HepG2 (cell line): Measurements from ENCODE around the gene SGK1. TPM values are rescaled to one million over a fixed set of nuclear protein-coding genes. Genes with fewer than 3 reads are reported as not detected.

ENCODE experiments used
- ARID5B ChIP-seq: IDR thresholded peaks from 2 replicates; pipeline ENCODE4 v1.4.0; 2020; ENCODE audit warnings: mild to moderate bottlenecking, missing genetic modification reagents
- BCL6 ChIP-seq: IDR thresholded peaks from 2 replicates; pipeline ENCODE4 v1.6.1; 2016; ENCODE audit warnings: missing genetic modification reagents, missing compliant biosample characterization
- CEBPG ChIP-seq: IDR thresholded peaks from 2 replicates; pipeline ENCODE4 v1.6.1; 2016
- FOXP4 ChIP-seq: sonication (generic); formaldehyde crosslinking; IDR thresholded peaks from 2 replicates; pipeline ENCODE4 v1.4.0; 2020; ENCODE audit warnings: missing genetic modification reagents
- GATAD2A ChIP-seq: IDR thresholded peaks from 2 replicates; pipeline ENCODE4 v1.6.1; 2016
- GFI1 ChIP-seq: sonication (generic); formaldehyde crosslinking; IDR thresholded peaks from 2 replicates; pipeline ENCODE4 v1.5.0; 2020; ENCODE audit warnings: missing genetic modification reagents, mild to moderate bottlenecking, borderline replicate concordance
- HMG20A ChIP-seq: IDR thresholded peaks from 2 replicates; pipeline ENCODE4 v1.6.1; 2016; ENCODE audit warnings: borderline replicate concordance
- HOMEZ ChIP-seq: IDR thresholded peaks from 2 replicates; pipeline ENCODE4 v1.6.1; 2016; ENCODE audit warnings: low read depth
- HOXA3 ChIP-seq: sonication (generic); formaldehyde crosslinking; IDR thresholded peaks from 2 replicates; pipeline ENCODE4 v1.5.0; 2020; ENCODE audit warnings: missing genetic modification reagents
- IRF2 ChIP-seq: IDR thresholded peaks from 2 replicates; pipeline ENCODE4 v1.6.1; 2018; ENCODE audit warnings: missing genetic modification reagents, missing compliant biosample characterization
- KAT8 ChIP-seq: IDR thresholded peaks from 2 replicates; pipeline ENCODE4 v1.6.1; 2016; ENCODE audit warnings: missing genetic modification reagents, missing compliant biosample characterization
- PAXIP1 ChIP-seq: sonication (generic); formaldehyde crosslinking; conservative IDR thresholded peaks from 2 replicates; pipeline ENCODE4 v1.4.0; 2020; ENCODE audit warnings: mild to moderate bottlenecking, missing genetic modification reagents, moderate library complexity
- PHF20 ChIP-seq: sonication (generic); formaldehyde crosslinking; IDR thresholded peaks from 2 replicates; pipeline ENCODE4 v1.5.0; 2020; ENCODE audit warnings: mild to moderate bottlenecking, missing genetic modification reagents
- RARA ChIP-seq: IDR thresholded peaks from 2 replicates; pipeline ENCODE4 v1.6.1; 2016; ENCODE audit warnings: missing genetic modification reagents, missing compliant biosample characterization
- SP5 ChIP-seq: IDR thresholded peaks from 2 replicates; pipeline ENCODE4 v1.6.1; 2016; ENCODE audit warnings: low read depth, borderline replicate concordance
- ZMYM4 ChIP-seq: sonication (generic); formaldehyde crosslinking; IDR thresholded peaks from 2 replicates; pipeline ENCODE4 v1.8.1; 2023; ENCODE audit warnings: mild to moderate bottlenecking, missing genetic modification reagents
- ZNF292 ChIP-seq: sonication (generic); formaldehyde crosslinking; IDR thresholded peaks from 2 replicates; pipeline ENCODE4 v1.8.1; 2022; ENCODE audit warnings: mild to moderate bottlenecking, low read depth, missing genetic modification reagents, borderline replicate concordance
- ZNF362 ChIP-seq: sonication (generic); formaldehyde crosslinking; IDR thresholded peaks from 2 replicates; pipeline ENCODE4 v1.4.0; 2020; ENCODE audit warnings: missing genetic modification reagents, mild to moderate bottlenecking, borderline replicate concordance
- ZNF792 ChIP-seq: IDR thresholded peaks from 2 replicates; pipeline ENCODE4 v1.6.1; 2016
- polyA plus RNA-seq, 8 experiments: library from polyadenylated mRNA; depleted of rRNA in 3 of 8; stranded (reverse) in 7 of 8; unstranded in 1 of 8; fragments of >200 nt; fragmentation: Illumina TruSeq in 4 of 8; extraction: Trizol in 4 of 8; gene quantifications; 2 replicates each; pipeline versions ENCODE4 v1.2.1 to v1.2.3, GENCODE V29; 2011 to 2016; ENCODE audit warnings: low read depth in 4 of 8, missing spikeins in 1 of 8, mixed read lengths in 1 of 8; ENCODE audit not compliant: insufficient read depth in 1 of 8
- total RNA-seq, 5 experiments: library from RNA; depleted of rRNA; stranded (reverse); fragments of >200 nt; fragmentation: Illumina TruSeq; extraction: Trizol; gene quantifications; 2 replicates each; pipeline ENCODE4 v1.2.3, GENCODE V29; 2016; ENCODE audit warnings: low read depth in 1 of 5

SGK1 gene
- total and polyA plus RNA-seq, 2 of the 13 experiments (the other 11 are each of a cell fraction or from before 2014, with no cell fraction given) = 56.1 to 56.2 TPM

- TF ChIP-seq ARID5B (CRISPR knock-in tag) (peak; percentile 65; the same call in 1 of the 2 replicates), ZMYM4 (CRISPR knock-in tag) (peak; percentile 70; the same call in 1 of the 2 replicates), BCL6 (CRISPR knock-in tag) (peak; percentile 12; the same call in 1 of the 2 replicates), CEBPG (CRISPR knock-in tag) (peak; percentile 22; the same call in 1 of the 2 replicates), HOXA3 (CRISPR knock-in tag) (peak; percentile 40; the same call in 1 of the 2 replicates), ZNF292 (CRISPR knock-in tag) (peak; percentile 30; the same call in 1 of the 2 replicates), HOMEZ (0 out of 2 replicates have a peak, but pooled peaks have one; percentile 42), ZNF362 (CRISPR knock-in tag) (peak; percentile 87; the same call in 1 of the 2 replicates), KAT8 (0 out of 2 replicates have a peak, but pooled peaks have one; percentile 19), PAXIP1 (CRISPR knock-in tag) (peak; percentile 52), IRF2 (CRISPR knock-in tag) (peak; percentile 31; the same call in 1 of the 2 replicates), HMG20A (CRISPR knock-in tag) (peak; percentile 18; the same call in 1 of the 2 replicates), FOXP4 (CRISPR knock-in tag) (peak; percentile 33; the same call in 1 of the 2 replicates), RARA (peak; percentile 88), GFI1 (CRISPR knock-in tag) (peak; percentile 50; the same call in 1 of the 2 replicates), SP5 (peak; percentile 69), GATAD2A (CRISPR knock-in tag) (0 out of 2 replicates have a peak, but pooled peaks have one; percentile 27), PHF20 (CRISPR knock-in tag) (0 out of 2 replicates have a peak, but pooled peaks have one; percentile 24), ZNF792 (CRISPR knock-in tag) (0 out of 2 replicates have a peak, but pooled peaks have one; percentile 18)
These were observed 62.6 kb downstream of the SGK1 start (continued) for GRCh38 chr6:134255280-134255679.
